DND-41 (cell line): ENCODE measurements around the gene RGS12.

Source experiments
- CTCF ChIP-seq: IDR thresholded peaks from 2 replicates; pipeline ENCODE4 v1.5.1; 2012; ENCODE audit warnings: borderline replicate concordance, low read length, moderate library complexity, mild to moderate bottlenecking; ENCODE audit not compliant: poor library complexity, severe bottlenecking; ENCODE audit errors: extremely low read depth
- EZH2 ChIP-seq: IDR thresholded peaks from 3 replicates; pipeline ENCODE4 v1.6.1; 2012; ENCODE audit warnings: borderline replicate concordance, low read depth, mild to moderate bottlenecking, moderate library complexity, low read length, inconsistent platforms; ENCODE audit not compliant: severe bottlenecking

DNA sequence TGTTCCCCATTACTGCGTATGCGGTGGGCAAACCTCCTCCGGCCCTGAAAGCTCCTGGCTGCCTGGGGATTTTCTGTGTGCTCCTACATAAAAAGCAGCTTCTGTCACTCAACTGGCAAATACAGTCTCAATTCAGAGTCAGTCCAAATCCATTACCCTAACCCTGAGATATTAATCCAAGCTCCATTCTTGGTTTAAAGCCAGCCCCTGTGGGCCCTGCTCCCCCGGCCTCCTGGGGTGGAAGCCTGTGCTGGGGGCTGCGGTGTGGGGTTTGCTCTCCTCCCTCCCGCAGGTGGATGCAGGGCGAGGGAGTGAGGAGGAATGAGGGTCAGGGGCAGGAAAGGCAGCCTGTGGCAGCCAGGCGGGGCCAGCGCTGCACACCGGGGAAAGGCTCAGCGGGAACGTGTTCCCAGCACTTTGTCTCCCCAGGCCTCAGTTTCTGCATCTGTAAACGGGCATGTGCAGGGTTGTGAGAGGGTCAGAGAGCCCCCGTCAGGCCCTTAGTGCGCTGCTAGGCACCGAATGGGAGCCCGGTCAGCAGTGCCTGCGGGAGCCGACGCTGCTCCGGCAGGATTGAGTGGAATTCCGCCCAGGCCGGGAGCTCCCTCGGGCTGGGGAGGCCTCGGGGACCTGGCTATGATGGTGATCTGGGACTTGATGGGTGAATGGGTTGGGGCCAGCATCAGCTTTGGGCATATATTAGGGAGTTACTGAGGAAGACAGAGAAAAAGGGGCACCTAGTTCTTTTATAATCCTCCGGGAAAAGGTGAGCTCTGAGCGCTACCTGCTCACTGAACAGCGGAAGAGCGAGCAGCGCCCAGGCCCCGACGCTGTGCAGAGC, 6.3 kb upstream of the RGS12 start:
- TF ChIP-seq CTCF (no peak), EZH2 (no peak)
